Measurements from ENCODE around the gene LEMD3. TPM values are rescaled to one million over a fixed set of nuclear protein-coding genes. Genes with fewer than 3 reads are reported as not detected.
A peak's percentile ranks its signal among the peaks of the same experiment; 100 is the strongest.

LEMD3 gene
- total RNA-seq, 3 donors from 2014 or later = 30.9 to 34.3 (median 32.5) TPM

DNA sequence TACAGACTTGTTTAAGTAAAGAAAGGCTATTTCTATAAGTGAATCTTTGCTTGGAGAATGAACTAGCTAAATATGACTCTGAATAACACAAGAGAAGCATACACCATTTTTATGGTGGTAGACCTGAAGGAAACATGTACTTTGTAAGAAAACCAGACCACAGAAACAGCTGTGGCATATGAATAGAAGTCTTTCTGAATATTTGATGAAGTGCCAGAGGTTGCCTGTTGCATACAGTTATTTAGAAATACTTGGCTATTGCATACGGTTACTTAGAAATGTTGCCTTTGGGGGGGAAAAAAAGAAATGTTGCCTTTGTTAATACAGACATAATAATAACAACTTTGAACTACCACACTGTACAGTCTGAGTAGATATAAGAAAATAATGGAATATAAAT is 16.8 kb upstream of the LEMD3 start:
- H3K27me3 Mint-ChIP-seq (ENCODE audit: low read depth) = peaks cover 13% of the 10 kb centered on the region
- peaks cover 15% of the 10 kb centered on the region for H3K4me1 Mint-ChIP-seq (ENCODE audit: low read depth)
- H3K36me3 Mint-ChIP-seq (ENCODE audit: insufficient read depth) = no peaks in the 10 kb centered on the region
- H3K4me3 Mint-ChIP-seq = no peak overlapping the region
- DNase-seq = no peak
- no peaks in the 10 kb centered on the region for H3K9me3 Mint-ChIP-seq
- no peak for ATAC-seq

GRCh38 chr12:65155784-65156183 is 13.6 kb upstream of the LEMD3 start:
- ATAC-seq (peak; percentile 56 to 74), DNase-seq (no peak)
- peaks cover 15% of the 10 kb centered on the region for H3K4me1 Mint-ChIP-seq (ENCODE audit: low read depth)
- no peaks in the 10 kb centered on the region for H3K36me3 Mint-ChIP-seq (ENCODE audit: insufficient read depth)
- peaks cover 18% of the 10 kb centered on the region for H3K27me3 Mint-ChIP-seq (ENCODE audit: low read depth)
- no peak overlapping the region for H3K4me3 Mint-ChIP-seq
- H3K9me3 Mint-ChIP-seq = no peaks in the 10 kb centered on the region

GRCh38 chr12:65156366-65156841 is 13.0 kb upstream of the LEMD3 start:
- Mint-ChIP-seq H3K4me3 (peak overlapping the region; percentile 37), H3K9me3 (no peaks in the 10 kb centered on the region), H3K36me3 (ENCODE audit: insufficient read depth) (no peaks in the 10 kb centered on the region), H3K4me1 (ENCODE audit: low read depth) (peaks cover 15% of the 10 kb centered on the region), H3K27me3 (ENCODE audit: low read depth) (peaks cover 19% of the 10 kb centered on the region)
- peak; percentile 77 to 81 for ATAC-seq
- DNase-seq = no peak

DNA sequence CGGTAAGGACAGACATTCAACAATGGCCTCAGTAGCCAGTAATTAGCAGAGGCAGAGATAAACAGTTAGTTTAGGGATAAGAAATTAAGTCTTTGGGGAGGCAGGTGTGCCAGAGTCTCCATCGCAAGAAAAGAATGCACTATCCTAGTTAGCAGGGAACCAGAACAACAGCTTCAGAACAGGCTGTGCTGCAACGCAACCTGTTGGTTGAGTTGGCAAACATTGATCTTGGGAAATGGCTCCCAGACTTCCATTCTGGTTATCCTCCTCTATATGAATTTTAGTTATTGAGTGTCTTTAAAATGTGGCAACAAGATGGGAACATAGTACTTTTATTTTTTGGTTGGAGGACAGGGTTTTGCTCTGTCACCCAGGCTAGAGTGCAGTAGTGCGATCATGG is 12.3 kb upstream of the LEMD3 start:
- Mint-ChIP-seq H3K4me3 (peak overlapping the region; percentile 37), H3K36me3 (ENCODE audit: insufficient read depth) (no peaks in the 10 kb centered on the region), H3K27me3 (ENCODE audit: low read depth) (peaks cover 15% of the 10 kb centered on the region), H3K9me3 (no peaks in the 10 kb centered on the region), H3K4me1 (ENCODE audit: low read depth) (peaks cover 15% of the 10 kb centered on the region)
- DNase-seq (no peak), ATAC-seq (no peak)

- no peaks in the 10 kb centered on the region for H3K4me1 Mint-ChIP-seq (ENCODE audit: low read depth)
- DNase-seq (no peak), ATAC-seq (peak in 1 of 2 donors; percentile 28)
- no peaks in the 10 kb centered on the region for H3K9me3 Mint-ChIP-seq
- H3K36me3 Mint-ChIP-seq (ENCODE audit: insufficient read depth) = no peaks in the 10 kb centered on the region
- H3K4me3 Mint-ChIP-seq = no peak overlapping the region
- peaks cover 29% of the 10 kb centered on the region for H3K27me3 Mint-ChIP-seq (ENCODE audit: low read depth)
Observed at GRCh38 chr12:65162609-65163008, 6.8 kb upstream of the LEMD3 start.

DNA sequence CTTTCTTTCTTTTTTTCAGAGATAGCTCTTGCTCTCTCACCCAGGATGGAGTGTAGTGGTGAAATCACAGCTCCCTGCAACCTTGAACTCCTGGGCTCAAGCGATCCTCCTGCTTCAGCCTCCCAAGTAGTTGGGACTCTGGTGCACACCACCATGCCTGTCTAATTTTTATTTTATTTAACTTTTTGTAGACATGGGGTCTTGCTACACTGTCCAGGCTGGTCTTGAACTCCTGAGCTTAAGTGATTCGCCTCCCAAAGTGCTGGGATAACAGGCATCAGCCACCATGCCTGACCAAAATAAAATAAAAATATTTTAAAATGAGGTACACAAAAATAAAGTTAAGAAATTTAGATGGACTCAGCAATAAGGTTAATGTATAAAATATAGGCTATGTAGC is 5.1 kb upstream of the LEMD3 start:
- ATAC-seq (no peak), DNase-seq (no peak)
- Mint-ChIP-seq H3K27me3 (ENCODE audit: low read depth) (peaks cover 29% of the 10 kb centered on the region), H3K4me1 (ENCODE audit: low read depth) (peaks cover 4% of the 10 kb centered on the region), H3K36me3 (ENCODE audit: insufficient read depth) (no peaks in the 10 kb centered on the region), H3K4me3 (no peak overlapping the region), H3K9me3 (no peaks in the 10 kb centered on the region)

DNA sequence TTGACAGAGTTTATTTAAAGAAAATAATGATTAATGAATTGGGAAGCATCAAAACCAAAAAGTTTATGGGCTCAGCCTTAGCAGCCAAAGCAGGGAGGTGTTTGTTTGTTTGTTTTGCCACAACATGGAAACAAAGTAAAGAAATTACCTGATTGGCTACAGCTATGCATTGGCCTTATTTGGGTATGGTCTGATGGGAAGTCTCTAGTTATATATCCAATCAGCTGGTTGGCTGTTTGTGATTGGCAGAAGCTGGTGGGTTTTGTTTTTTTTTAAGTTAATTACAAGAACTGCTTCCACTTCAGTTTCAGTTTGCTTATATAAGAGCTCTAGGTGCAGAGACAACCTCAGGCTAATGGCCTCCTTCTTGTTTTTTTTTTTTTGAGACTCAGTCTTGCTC is 4.6 kb upstream of the LEMD3 start:
- no peaks in the 10 kb centered on the region for H3K9me3 Mint-ChIP-seq
- no peaks in the 10 kb centered on the region for H3K36me3 Mint-ChIP-seq (ENCODE audit: insufficient read depth)

DNA sequence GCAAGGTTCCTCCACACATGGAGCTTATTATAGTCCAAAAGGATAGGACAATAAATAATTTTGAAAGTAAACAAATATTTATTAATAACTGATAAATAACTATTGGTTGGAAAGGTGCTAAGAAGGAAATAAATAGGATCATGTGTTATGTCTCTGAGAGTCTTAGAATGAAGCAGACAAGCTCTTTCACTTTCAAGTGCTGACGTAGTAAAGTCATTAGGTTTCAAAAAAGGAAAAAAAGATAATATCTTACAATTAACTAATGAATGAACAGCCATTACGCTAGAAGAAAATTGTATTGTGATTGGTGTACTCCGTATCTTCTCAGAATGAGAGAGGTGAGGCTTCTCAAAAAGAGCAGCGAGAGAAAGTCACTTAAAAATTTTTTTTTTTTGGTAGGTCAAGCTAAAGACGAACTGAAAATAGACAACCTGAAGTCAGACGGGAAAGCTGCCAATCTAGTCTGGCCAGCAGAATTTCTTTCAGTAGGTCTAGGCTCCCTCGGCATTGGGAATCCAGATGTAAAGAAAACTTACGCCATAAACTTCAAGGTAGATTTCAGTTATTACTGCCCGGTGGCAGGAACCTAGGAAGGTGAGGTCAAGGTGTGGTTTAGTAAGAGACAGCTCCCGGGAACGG is 583 bp upstream of the LEMD3 start:
- peak overlapping the region; percentile 99 for H3K4me3 Mint-ChIP-seq

More for the DNA sequence above, 4.6 kb upstream of the LEMD3 start:
- H3K27me3 Mint-ChIP-seq (ENCODE audit: low read depth) = peaks cover 26% of the 10 kb centered on the region
- no peak overlapping the region for H3K4me3 Mint-ChIP-seq
- ATAC-seq = no peak
- H3K4me1 Mint-ChIP-seq (ENCODE audit: low read depth) = peaks cover 5% of the 10 kb centered on the region
- DNase-seq = no peak

DNA sequence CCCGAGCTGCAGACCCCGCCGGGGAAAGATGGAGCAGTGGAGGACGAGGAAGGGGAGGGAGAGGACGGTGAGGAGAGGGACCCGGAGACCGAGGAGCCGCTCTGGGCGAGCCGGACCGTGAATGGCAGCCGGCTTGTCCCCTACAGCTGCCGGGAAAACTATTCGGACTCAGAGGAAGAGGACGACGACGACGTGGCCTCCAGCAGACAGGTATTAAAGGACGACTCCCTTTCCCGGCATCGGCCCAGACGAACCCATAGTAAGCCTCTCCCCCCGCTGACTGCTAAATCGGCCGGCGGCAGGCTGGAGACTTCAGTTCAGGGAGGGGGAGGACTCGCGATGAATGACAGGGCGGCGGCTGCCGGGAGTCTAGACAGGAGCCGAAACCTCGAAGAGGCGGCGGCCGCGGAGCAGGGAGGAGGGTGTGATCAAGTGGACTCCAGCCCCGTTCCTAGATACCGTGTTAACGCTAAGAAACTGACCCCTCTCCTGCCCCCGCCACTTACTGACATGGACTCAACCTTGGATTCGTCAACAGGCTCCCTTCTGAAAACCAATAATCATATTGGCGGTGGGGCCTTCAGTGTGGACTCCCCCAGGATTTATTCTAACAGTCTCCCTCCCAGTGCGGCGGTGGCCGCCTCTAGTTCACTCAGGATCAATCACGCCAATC is 962 bp downstream of the LEMD3 start:
- DNase-seq (peak; percentile 57), ATAC-seq (peak; percentile 42 to 54)
- Mint-ChIP-seq H3K9me3 (no peaks in the 10 kb centered on the region), H3K27me3 (ENCODE audit: low read depth) (peaks cover 2% of the 10 kb centered on the region), H3K36me3 (ENCODE audit: insufficient read depth) (peaks cover 9% of the 10 kb centered on the region), H3K4me3 (peak overlapping the region; percentile 99), H3K4me1 (ENCODE audit: low read depth) (peaks cover 34% of the 10 kb centered on the region)

More for the DNA sequence above, 583 bp upstream of the LEMD3 start:
- H3K4me1 Mint-ChIP-seq (ENCODE audit: low read depth) = peaks cover 33% of the 10 kb centered on the region
- ATAC-seq = no peak
- no peaks in the 10 kb centered on the region for H3K9me3 Mint-ChIP-seq
- peaks cover 2% of the 10 kb centered on the region for H3K27me3 Mint-ChIP-seq (ENCODE audit: low read depth)
- DNase-seq = no peak
- H3K36me3 Mint-ChIP-seq (ENCODE audit: insufficient read depth) = peaks cover 9% of the 10 kb centered on the region

DNA sequence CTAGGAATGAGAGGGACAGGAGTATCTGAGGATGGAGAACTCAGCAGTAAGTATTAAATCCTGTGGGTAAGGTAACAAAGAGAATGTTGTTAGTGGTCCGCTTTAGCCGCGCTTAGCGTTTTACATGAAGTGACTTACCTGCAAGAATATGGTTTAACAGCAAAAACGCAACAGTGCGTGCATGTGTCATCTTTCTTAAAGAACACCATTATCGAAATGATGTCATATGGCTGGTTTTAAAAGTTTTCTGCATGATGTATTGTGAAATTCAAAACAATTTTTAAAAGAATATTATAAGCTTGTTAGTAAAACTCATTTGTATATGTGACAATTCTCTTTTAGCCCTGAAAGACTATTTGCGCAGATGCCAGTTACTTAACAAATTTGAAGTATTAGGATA is 1.7 kb downstream of the LEMD3 start:
- DNase-seq (no peak), ATAC-seq (no peak)
- H3K9me3 Mint-ChIP-seq = no peaks in the 10 kb centered on the region
- H3K4me3 Mint-ChIP-seq = peak overlapping the region; percentile 99
- peaks cover 9% of the 10 kb centered on the region for H3K36me3 Mint-ChIP-seq (ENCODE audit: insufficient read depth)
- H3K4me1 Mint-ChIP-seq (ENCODE audit: low read depth) = peaks cover 34% of the 10 kb centered on the region
- peaks cover under 1% of the 10 kb centered on the region for H3K27me3 Mint-ChIP-seq (ENCODE audit: low read depth)

- H3K4me1 Mint-ChIP-seq (ENCODE audit: low read depth) = peaks cover 34% of the 10 kb centered on the region
- DNase-seq (no peak), ATAC-seq (no peak)
- no peaks in the 10 kb centered on the region for H3K27me3 Mint-ChIP-seq (ENCODE audit: low read depth)
- no peaks in the 10 kb centered on the region for H3K9me3 Mint-ChIP-seq
- H3K4me3 Mint-ChIP-seq = peak overlapping the region; percentile 78
- peaks cover 9% of the 10 kb centered on the region for H3K36me3 Mint-ChIP-seq (ENCODE audit: insufficient read depth)
Observed at GRCh38 chr12:65171870-65172269, 2.5 kb downstream of the LEMD3 start.

GRCh38 chr12:65175385-65175784 is 6.0 kb downstream of the LEMD3 start:
- Mint-ChIP-seq H3K4me3 (no peak overlapping the region), H3K4me1 (ENCODE audit: low read depth) (peaks cover 32% of the 10 kb centered on the region), H3K27me3 (ENCODE audit: low read depth) (no peaks in the 10 kb centered on the region), H3K36me3 (ENCODE audit: insufficient read depth) (peaks cover 9% of the 10 kb centered on the region), H3K9me3 (no peaks in the 10 kb centered on the region)
- DNase-seq (no peak), ATAC-seq (no peak)

- no peak overlapping the region for H3K4me3 Mint-ChIP-seq
- ATAC-seq (no peak), DNase-seq (no peak)
- peaks cover 7% of the 10 kb centered on the region for H3K36me3 Mint-ChIP-seq (ENCODE audit: insufficient read depth)
- H3K4me1 Mint-ChIP-seq (ENCODE audit: low read depth) = peaks cover 55% of the 10 kb centered on the region
- no peaks in the 10 kb centered on the region for H3K27me3 Mint-ChIP-seq (ENCODE audit: low read depth)
- H3K9me3 Mint-ChIP-seq = no peaks in the 10 kb centered on the region
Observed at GRCh38 chr12:65182012-65182739, 12.8 kb downstream of the LEMD3 start.

- no peak overlapping the region for H3K4me3 Mint-ChIP-seq
- ATAC-seq = no peak
- H3K4me1 Mint-ChIP-seq (ENCODE audit: low read depth) = peaks cover 67% of the 10 kb centered on the region
- no peaks in the 10 kb centered on the region for H3K27me3 Mint-ChIP-seq (ENCODE audit: low read depth)
- DNase-seq = no peak
- peaks cover 11% of the 10 kb centered on the region for H3K36me3 Mint-ChIP-seq (ENCODE audit: insufficient read depth)
- H3K9me3 Mint-ChIP-seq = no peaks in the 10 kb centered on the region
Observed at GRCh38 chr12:65184176-65184857, 14.9 kb downstream of the LEMD3 start.
